ENCODE data around the gene VPS72. TPM values are rescaled to one million over a fixed set of nuclear protein-coding genes. Genes with fewer than 3 reads are reported as not detected.

Gene VPS72
- total and polyA plus RNA-seq, 2 donors (not counting 3 experiments of a cell fraction or from before 2014, with no cell fraction given): 76.2 to 85.2 TPM

DNA sequence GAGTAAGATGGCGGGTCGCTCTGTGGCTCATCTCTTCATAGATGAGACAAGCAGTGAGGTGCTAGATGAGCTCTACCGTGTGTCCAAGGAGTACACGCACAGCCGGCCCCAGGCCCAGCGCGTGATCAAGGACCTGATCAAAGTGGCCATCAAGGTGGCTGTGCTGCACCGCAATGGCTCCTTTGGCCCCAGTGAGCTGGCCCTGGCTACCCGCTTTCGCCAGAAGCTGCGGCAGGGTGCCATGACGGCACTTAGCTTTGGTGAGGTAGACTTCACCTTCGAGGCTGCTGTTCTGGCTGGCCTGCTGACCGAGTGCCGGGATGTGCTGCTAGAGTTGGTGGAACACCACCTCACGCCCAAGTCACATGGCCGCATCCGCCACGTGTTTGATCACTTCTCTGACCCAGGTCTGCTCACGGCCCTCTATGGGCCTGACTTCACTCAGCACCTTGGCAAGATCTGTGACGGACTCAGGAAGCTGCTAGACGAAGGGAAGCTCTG, 31.2 kb downstream of the VPS72 start:
- no peaks in the 10 kb centered on the region for H3K27me3 ChIP-seq (ENCODE audit: control insufficient read depth in 2 of 2, insufficient read depth in 2 of 2, low read length in 2 of 2)
- no peak for DNase-seq (ENCODE audit: low read depth, low spot score)
- POLR2A ChIA-PET: no interaction called here
- TF ChIP-seq POLR2A (IDR thresholded peaks at IDR 0.05; ENCODE audit: low read depth, low read length): no peak
- TF ChIP-seq, protein P1, sequence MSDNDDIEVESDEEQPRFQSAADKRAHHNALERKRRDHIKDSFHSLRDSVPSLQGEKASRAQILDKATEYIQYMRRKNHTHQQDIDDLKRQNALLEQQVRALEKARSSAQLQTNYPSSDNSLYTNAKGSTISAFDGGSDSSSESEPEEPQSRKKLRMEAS (IDR thresholded peaks at IDR 0.05; ENCODE audit: insufficient read depth, insufficient read length): no peak
- no TSS peak for BruUV-seq (replicated peaks)
- no peak overlapping the region for H3K4me2 ChIP-seq (ENCODE audit: insufficient read depth, low read length)
- intact Hi-C loops (cut with micrococcal nuclease): no loop called here
- CTCF ChIA-PET: interaction anchor here (1.5 to 11.7 kb wide), 3 partner anchors 57 to 134 kb away, joined by 4 to 623 read pairs (median 7); no protein-coding TSS in a partner anchor
- dilution Hi-C loops (cut with MboI; ENCODE audit: extremely low pct_ligation_motif_present, low sequenced_read_pairs): no loop called here
- no peak overlapping the region for H3K4me3 ChIP-seq (replicated peaks in 1 of 3; ENCODE audit: insufficient read depth in 1 of 3, low read depth in 1 of 3, low read length in 3 of 3)
- no peaks in the 10 kb centered on the region for H3K9me1 ChIP-seq (replicated peaks; ENCODE audit: control insufficient read depth, extremely low read depth, insufficient read depth, low read length)
- peaks cover 2 to 16% of the 10 kb centered on the region in 2 experiments for H3K36me3 ChIP-seq (ENCODE audit: control insufficient read depth in 2 of 2, extremely low read depth in 1 of 2, insufficient read depth in 2 of 2, low read length in 2 of 2)
- H3K4me1 ChIP-seq (ENCODE audit: control insufficient read depth, extremely low read depth, insufficient read depth, low read length): peaks cover 18% of the 10 kb centered on the region
- no peaks in the 10 kb centered on the region for H3K9me3 ChIP-seq (replicated peaks; ENCODE audit: control insufficient read depth, insufficient read depth, low read length)
- no peak overlapping the region for H3K9ac ChIP-seq (replicated peaks; ENCODE audit: extremely low read depth, insufficient read depth, low read length)
- no peak for FAIRE-seq
- H3K79me2 ChIP-seq (ENCODE audit: control insufficient read depth, insufficient read depth, low read length): no peaks in the 10 kb centered on the region
- no peaks in the 10 kb centered on the region for H4K20me1 ChIP-seq (replicated peaks; ENCODE audit: control insufficient read depth, extremely low read depth, insufficient read depth, low read length)
- no peak overlapping the region for H2AFZ ChIP-seq (ENCODE audit: low read depth, low read length)
- H3K27ac ChIP-seq (ENCODE audit: insufficient read depth, low read depth, low read length): no peak overlapping the region

GRCh38 chr1:151158326-151158725, 31.7 kb downstream of the VPS72 start:
- Histone ChIP-seq H4K20me1 (replicated peaks; ENCODE audit: control insufficient read depth, extremely low read depth, insufficient read depth, low read length) (no peaks in the 10 kb centered on the region), H3K27me3 (ENCODE audit: control insufficient read depth in 2 of 2, insufficient read depth in 2 of 2, low read length in 2 of 2) (no peaks in the 10 kb centered on the region), H3K4me1 (ENCODE audit: control insufficient read depth, extremely low read depth, insufficient read depth, low read length) (peaks cover 18% of the 10 kb centered on the region), H3K27ac (ENCODE audit: insufficient read depth, low read depth, low read length) (no peak overlapping the region), H3K9me3 (replicated peaks; ENCODE audit: control insufficient read depth, insufficient read depth, low read length) (no peaks in the 10 kb centered on the region), H3K9ac (replicated peaks; ENCODE audit: extremely low read depth, insufficient read depth, low read length) (no peak overlapping the region), H3K4me3 (replicated peaks in 1 of 3; ENCODE audit: insufficient read depth in 1 of 3, low read depth in 1 of 3, low read length in 3 of 3) (no peak overlapping the region), H3K79me2 (ENCODE audit: control insufficient read depth, insufficient read depth, low read length) (no peaks in the 10 kb centered on the region), H3K9me1 (replicated peaks; ENCODE audit: control insufficient read depth, extremely low read depth, insufficient read depth, low read length) (no peaks in the 10 kb centered on the region), H2AFZ (ENCODE audit: low read depth, low read length) (no peak overlapping the region), H3K36me3 (ENCODE audit: control insufficient read depth in 2 of 2, extremely low read depth in 1 of 2, insufficient read depth in 2 of 2, low read length in 2 of 2) (peaks cover 2 to 16% of the 10 kb centered on the region in 2 experiments), H3K4me2 (ENCODE audit: insufficient read depth, low read length) (no peak overlapping the region)
- dilution Hi-C loops (cut with MboI; ENCODE audit: extremely low pct_ligation_motif_present, low sequenced_read_pairs) (no loop called here), intact Hi-C loops (cut with micrococcal nuclease) (no loop called here)
- FAIRE-seq (no peak), DNase-seq (ENCODE audit: low read depth, low spot score) (no peak)
- no TSS peak for BruUV-seq (replicated peaks)
- TF ChIP-seq FOS (IDR thresholded peaks at IDR 0.05; ENCODE audit: borderline replicate concordance, insufficient read depth, low read length): no peak
- TF ChIP-seq, protein P2, sequence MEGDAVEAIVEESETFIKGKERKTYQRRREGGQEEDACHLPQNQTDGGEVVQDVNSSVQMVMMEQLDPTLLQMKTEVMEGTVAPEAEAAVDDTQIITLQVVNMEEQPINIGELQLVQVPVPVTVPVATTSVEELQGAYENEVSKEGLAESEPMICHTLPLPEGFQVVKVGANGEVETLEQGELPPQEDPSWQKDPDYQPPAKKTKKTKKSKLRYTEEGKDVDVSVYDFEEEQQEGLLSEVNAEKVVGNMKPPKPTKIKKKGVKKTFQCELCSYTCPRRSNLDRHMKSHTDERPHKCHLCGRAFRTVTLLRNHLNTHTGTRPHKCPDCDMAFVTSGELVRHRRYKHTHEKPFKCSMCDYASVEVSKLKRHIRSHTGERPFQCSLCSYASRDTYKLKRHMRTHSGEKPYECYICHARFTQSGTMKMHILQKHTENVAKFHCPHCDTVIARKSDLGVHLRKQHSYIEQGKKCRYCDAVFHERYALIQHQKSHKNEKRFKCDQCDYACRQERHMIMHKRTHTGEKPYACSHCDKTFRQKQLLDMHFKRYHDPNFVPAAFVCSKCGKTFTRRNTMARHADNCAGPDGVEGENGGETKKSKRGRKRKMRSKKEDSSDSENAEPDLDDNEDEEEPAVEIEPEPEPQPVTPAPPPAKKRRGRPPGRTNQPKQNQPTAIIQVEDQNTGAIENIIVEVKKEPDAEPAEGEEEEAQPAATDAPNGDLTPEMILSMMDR (IDR thresholded peaks at IDR 0.05; ENCODE audit: extremely low read depth in 1 of 2, insufficient read depth in 1 of 2, low read depth in 1 of 2, low read length in 2 of 2): no peak
- no peak for TF ChIP-seq MYC (IDR thresholded peaks at IDR 0.05; ENCODE audit: low read depth, low read length)
- TF ChIP-seq JUN (IDR thresholded peaks at IDR 0.05; ENCODE audit: borderline replicate concordance, insufficient read depth, insufficient read length, low read depth): no peak
- no peak for TF ChIP-seq EZH2 (IDR thresholded peaks at IDR 0.05; ENCODE audit: borderline replicate concordance, low read depth, low read length, severe bottlenecking)
- TF ChIP-seq, protein P1 (IDR thresholded peaks at IDR 0.05; ENCODE audit: insufficient read depth, insufficient read length): no peak
- TF ChIP-seq POLR2AphosphoS5 (IDR thresholded peaks at IDR 0.05; ENCODE audit: insufficient read depth, low read depth, low read length): no peak
- no peak for TF ChIP-seq GATA2 (IDR thresholded peaks at IDR 0.05; ENCODE audit: insufficient read depth, insufficient read length, low read depth, low read length)
- TF ChIP-seq POLR2A (IDR thresholded peaks at IDR 0.05; ENCODE audit: low read depth, low read length): no peak
- ChIA-PET POLR2A (interaction anchor here (0.6 kb wide), 1 partner anchor 58 kb away, joined by 3 read pairs; no protein-coding TSS in a partner anchor), CTCF (interaction anchor here (1.1 to 11.7 kb wide), 4 partner anchors 57 to 134 kb away, joined by 3 to 623 read pairs (median 6); partner anchors contain the start of gene GABPB2)
